NCI-H2107 treated with DMSO at 0.1 percent for 48 hours (cell line): ENCODE results near the gene ZDHHC8.

Experiments
- DNase-seq: peaks from one replicate; lab custom pipeline; 2025; ENCODE audit not compliant: unreplicated experiment; lab: John Stamatoyannopoulos, UW

Gene ZDHHC8

GRCh38 chr22:20131597-20131858 lies at the start of gene ZDHHC8:
ZDHHC8 (plus strand) TSS chr22:20131804; CDS start chr22:20131948, 144 bp downstream.
- no peak for DNase-seq

DNA sequence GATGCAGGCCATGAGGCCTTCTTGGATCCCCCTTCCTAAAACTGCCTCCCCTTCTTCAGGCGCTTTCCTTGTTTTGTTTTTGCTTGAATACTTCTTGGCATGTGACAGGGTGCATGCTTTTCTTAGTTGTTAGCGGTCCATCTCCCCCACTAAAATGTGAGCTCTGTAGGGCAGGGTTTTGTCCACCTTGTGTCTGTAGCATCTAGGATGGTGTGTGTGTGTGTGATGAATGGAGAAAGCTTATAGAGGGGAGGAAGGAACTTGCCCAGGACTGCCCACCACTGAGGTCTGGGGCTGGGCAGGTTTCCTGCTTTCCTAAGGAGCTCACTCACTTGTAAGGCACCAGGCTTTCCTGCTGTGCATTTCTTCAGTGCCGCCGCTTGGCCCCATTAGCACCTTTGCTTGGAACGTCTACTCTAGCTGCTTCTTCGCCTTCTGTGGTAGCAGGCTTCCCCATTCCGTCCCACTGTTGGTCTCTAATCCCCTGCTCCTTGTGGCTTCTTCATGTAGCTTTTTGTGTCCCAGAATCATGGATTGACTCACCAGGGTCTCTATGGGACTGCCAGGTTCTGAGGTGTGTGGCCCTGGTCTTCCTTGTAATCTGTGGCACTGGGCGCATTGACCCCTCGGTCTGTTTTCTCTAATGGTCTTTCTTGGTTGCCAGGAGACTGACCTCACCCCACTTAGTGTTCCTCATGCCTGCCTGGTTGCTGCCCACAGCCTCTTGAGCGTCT lies 48.3 kb upstream of the ZDHHC8 start:
- no peak for DNase-seq

GRCh38 chr22:20083891-20084546 lies 47.6 kb upstream of the ZDHHC8 start:
- DNase-seq, result no peak

- DNase-seq, result no peak
Observed at GRCh38 chr22:20084547-20085413, 46.8 kb upstream of the ZDHHC8 start.

DNA sequence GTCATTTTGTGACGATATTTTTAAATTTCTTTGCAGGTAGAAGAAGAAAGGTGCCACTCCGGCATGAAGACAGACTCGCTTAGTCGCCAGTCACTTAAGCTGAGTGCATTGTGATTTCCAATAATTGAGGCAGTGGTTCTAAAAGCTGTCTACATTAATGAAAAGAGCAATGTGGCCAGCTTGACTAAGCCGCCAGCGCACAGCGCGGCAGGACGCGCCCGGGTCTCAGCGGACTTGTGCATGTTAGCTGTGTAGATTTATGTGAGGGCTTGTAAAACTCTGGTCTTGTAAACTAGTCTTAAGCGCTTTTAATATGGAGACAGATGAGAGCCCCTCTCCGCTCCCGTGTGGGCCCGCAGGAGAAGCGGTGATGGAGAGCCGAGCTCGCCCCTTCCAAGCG lies 46.0 kb upstream of the ZDHHC8 start:
- no peak for DNase-seq

DNA sequence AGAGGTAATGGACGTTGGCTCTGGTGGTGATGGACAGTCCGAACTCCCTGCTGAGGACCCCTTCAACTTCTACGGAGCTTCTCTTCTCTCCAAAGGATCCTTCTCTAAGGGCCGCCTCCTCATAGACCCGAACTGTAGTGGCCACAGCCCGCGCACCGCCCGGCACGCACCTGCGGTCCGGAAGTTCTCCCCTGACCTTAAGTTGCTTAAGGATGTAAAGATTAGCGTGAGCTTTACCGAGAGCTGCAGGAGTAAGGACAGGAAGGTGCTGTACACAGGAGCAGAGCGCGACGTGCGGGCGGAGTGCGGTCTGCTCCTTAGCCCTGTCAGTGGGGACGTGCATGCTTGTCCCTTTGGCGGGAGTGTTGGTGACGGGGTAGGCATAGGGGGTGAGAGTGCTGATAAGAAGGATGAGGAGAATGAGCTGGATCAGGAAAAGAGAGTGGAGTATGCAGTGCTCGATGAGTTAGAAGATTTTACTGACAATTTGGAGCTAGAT lies 45.5 kb upstream of the ZDHHC8 start:
- no peak for DNase-seq

DNA sequence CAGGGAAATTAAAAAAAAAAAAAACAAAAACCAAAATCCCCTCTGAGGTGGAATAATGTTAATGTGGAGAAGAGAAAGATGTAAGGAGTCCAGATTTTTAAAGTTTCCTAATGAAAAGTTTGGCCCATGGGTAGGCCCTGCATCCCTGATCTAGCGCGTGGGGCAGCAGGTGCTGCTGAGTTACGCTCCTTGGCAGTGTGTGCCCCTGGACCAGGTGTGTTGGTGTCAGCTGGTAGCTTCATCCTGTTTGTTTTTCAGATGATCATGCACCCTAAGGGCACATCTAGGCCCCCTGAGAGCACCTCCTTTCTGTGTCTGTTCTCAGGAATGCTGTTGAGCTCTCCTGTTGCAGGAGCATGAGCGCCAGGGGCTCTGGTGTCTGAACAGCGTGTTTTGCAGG lies 44.8 kb upstream of the ZDHHC8 start:
- no peak for DNase-seq

- no peak for DNase-seq
Observed at GRCh38 chr22:20087319-20088262, 44.0 kb upstream of the ZDHHC8 start.

DNA sequence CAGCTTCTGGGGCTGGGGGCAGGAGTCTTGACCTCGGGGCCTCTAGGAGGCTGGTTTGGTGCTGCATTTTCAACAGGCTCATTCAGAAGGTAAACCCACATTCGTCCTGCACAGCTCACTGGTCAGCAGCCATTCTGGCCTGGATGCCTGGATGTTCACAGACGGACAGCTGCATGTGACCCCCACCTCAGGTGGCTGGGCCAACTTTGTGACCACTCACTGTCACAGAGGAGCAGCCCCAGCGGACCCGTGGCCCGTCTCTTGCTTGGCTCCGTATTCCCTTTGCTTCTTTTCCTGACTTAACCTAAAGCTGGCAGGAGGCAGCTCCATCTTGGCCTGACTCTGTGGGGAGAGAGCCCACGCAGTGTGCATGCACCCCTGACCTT lies 43.3 kb upstream of the ZDHHC8 start:
- no peak for DNase-seq

DNA sequence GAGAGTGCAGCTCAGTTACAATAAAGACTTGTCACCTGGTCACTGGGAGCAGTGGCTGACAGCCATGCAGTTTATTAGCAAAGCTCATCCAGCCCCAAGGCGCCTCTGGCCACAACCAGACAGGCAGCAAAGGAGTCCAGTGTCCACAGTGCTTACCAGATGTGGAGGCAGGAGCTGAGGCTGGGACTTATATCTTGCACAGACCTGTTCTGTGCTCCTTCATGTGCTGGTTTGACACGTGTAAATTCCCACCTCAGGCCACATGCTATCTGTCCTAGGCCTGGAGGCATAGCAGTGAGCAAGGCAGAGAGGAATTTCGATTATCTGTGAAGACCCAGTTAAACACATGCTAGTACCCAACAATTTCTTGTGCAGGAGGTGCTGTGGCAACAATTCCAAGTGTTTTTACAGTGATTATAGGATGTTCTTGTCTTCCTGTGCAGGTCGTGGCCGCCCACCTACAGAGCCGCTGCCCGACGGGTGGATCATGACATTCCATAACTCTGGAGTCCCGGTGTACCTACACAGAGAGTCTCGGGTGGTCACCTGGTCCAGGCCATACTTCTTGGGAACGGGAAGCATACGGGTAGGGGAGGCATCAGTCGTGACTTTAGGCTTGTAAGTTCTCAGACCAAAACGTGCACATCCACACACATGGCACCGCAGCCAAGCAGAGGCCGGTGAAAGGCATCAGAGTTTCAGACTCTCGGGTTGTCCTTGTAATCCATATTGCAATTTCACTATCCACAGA lies 42.2 kb upstream of the ZDHHC8 start:
- DNase-seq, result no peak

- DNase-seq, result no peak
Observed at GRCh38 chr22:20089977-20090729, 41.5 kb upstream of the ZDHHC8 start.

DNA sequence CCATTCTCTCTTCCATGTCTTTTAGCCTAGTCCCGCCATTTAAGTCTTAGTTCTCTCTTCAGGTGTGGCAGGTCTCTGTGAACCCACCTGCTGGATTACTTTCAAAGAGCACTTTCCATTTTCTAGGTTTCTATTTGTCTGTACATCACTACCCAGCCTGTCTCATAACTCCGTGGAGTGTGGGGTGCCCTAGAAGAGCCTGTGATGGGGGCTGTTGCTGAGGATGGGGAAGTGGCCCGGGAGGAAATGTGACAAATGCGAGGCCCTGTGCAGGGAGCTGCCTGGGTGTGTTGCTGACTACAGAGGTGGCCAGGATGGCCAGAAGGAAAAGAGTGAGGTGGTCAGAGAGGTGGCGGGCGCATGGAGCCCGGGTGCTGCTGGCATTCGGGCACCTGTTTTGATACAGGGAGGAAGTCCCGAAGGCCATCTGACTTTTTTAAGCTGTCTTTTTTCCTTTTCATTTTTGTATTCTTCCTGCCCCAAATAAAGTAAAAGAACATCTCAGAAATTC lies 40.8 kb upstream of the ZDHHC8 start:
- no peak for DNase-seq

DNA sequence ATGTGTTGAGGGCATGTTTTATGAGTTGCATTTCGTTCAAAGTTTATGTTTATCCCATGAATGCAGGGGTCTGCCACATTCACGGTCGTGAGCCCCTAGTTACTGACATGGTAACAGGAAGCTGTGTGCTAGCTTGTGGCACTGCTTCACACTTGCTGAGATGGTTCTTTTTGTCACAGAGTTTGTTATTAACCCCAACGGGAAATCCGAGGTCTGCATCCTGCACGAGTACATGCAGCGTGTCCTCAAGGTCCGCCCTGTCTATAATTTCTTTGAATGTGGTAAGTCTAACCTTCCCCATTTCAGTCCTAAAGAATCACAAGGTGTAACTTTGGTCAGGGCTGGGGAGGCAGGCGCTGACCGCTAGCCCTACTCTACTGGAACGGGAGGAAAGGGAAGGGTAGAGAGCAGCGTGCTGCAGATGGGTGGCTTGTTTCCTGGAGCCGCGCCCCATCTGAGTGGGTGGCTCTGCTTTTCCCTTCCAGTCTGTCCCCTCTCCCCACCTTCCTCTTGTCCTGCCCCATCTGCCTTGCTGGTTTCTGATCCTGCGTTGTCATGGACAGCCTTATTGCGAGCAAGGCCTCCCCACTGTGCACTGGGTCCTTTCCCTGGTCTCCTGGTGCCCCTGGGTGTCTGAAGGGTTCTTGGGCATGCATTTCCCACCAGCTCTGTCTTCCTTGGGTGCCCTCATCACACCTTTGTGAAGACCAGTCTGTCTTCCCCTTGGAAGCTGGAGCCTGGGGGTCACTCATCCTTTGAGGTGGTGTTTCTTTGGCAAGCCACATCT lies 39.7 kb upstream of the ZDHHC8 start:
- DNase-seq, result no peak

- no peak for DNase-seq
Observed at GRCh38 chr22:20092477-20092854, 39.1 kb upstream of the ZDHHC8 start.

DNA sequence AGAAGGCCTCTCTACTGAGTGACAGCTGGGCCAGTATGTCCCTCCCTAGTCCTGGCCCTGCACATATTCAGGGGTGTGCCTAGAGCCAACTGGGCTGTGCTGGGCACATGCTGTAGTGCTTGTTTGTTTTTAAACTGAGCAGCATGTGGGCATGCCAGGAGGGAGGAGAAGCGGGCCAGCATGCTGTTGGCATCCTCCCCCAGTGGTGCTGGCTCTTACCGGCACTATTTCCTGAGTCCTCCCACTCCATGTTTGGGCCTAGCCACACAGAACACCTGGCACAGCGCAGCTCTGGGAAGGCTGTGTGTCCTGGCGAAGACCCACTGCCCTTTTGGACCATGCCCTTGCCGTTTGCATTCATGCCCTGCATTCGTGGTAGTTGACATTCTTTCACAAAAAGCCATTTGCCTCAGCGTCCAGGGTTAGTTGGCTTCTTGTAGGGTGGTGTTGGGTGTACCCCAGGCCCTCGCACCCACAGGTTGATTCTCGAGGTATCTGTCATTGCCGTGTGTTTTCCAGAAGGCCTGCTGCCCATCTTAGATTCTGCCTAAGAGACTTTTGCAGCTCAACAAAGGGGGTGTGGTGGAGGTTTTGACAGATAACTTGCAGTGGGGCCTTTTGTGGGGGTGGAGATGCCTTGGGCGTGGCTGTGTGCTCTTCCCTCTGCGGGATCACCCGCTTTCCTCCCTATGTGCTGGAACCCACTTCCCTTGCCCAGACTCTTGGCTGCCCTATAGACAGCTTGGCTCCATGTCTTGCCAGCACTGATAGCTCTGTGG lies 38.0 kb upstream of the ZDHHC8 start:
- DNase-seq, result no peak

DNA sequence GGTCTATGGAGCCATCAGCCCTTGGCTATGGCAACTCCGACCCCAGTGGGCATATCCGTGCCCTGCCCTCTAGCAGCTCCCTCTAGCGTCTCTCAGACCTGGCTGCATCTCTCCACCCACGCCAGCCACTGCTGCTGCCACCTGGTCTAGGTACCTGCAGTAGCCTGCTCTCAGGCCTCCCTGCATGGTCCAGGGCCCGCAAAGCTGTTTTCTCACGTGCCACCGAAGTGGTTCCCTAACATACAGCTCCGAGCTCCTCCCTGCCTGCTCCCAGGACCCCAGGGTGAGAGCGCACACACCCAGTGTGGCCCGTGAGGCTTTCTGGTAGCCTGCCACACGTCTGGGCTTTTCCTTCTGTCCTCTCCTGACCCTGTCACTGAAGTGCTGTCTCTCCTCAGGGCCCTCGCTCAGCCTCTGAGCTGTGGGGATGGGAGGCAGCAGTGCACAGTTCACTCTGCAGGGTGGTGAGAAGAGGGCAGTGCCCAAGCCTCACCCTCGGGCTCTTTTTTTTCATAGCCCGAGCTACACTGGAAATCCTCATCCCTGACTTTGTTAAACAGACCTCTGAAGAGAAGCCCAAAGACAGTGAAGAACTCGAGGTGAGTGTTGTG lies 37.3 kb upstream of the ZDHHC8 start:
- no peak for DNase-seq

- no peak for DNase-seq
Observed at GRCh38 chr22:20095521-20095920, 36.1 kb upstream of the ZDHHC8 start.
